GM21360 (cell line): ENCODE data around the gene STKLD1.
"Not testable (repeated sequence)": the region's sequence is repeated elsewhere in the genome, so short reads cannot be mapped to it uniquely, and the experiment has no call there.

Experiments
- ATAC-seq: cut with Tn5 transposase; IDR thresholded peaks from one replicate; pipeline ENCODE4 v1.9.1; 2021; ENCODE audit warnings: mild to moderate bottlenecking, moderate library complexity; ENCODE audit not compliant: unreplicated experiment

STKLD1 gene

DNA sequence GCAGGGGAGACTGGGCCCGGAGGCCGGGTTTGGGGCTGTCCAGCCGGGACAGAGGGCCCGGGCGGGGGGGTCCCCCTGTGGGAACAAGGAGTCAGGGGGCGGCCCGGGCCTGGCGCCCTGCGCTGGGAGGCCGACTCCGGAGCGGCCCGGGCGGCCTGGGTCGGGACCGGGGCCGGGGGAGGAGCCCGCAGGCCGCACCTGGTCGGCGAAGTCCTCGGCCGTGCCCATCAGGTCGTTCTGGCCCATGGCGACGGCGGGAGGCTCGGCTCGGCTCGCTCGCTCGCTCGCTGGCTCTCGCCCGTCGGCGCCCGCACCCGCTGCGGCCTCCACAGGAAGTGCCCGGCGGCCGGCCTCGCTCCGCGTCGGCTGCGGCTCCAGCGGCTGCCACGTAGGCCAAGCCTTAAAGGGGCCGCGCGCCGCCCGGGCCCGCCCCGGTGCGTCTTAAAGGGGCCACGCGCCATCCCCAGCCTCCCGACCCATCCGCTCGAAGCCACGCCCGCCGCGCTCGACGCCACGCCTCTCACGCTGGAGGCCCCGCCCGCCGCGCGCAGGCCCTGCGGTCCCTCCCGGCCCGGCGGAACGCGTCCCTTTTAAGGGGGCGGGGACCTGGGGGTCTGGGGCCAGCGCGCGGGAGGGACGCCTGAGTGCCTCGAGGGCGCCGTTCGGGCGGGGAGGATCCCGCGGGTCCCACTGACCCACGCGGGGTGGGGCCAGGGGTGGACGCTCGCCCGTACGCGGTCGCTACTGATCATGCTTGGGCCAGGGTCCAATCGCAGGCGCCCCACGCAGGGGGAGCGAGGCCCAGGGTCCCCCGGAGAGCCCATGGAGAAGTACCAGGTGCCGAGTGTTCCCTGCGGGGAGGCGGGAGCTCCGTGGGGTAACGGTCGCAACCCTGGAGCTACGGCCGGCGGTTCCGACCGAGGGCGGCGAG, at the start of gene STKLD1, which contains the start of gene SURF4:
Gene STKLD1 (plus strand): TSS at position 643 of the 931 bp plus-strand sequence. CDS start 108 bp downstream, at position 751.
Gene SURF4 (minus strand): TSS at position 337 of the 931 bp plus-strand sequence. CDS start 91 bp downstream, at position 246.
- ATAC-seq, result peak; percentile 90

DNA sequence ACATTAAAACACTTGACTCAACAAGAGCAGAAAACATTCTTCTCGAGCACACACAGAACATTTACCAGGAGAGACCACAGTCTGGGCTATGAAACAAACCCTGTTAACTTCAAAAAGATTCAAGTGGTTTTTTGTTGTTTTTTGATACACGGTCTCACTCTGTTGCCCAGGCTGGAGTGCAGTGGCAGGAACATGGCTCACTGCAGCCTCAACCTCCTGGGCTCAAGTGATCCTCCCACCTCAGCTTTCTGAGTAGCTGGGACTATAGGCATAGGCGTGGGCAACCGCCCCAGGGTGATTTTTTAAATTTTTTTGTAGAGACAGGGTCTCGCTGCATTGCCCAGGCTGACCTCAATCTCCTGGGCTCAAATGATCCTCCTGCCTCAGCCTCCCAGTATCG, 49.1 kb upstream of the STKLD1 start:
- ATAC-seq, result not testable (repeated sequence)

DNA sequence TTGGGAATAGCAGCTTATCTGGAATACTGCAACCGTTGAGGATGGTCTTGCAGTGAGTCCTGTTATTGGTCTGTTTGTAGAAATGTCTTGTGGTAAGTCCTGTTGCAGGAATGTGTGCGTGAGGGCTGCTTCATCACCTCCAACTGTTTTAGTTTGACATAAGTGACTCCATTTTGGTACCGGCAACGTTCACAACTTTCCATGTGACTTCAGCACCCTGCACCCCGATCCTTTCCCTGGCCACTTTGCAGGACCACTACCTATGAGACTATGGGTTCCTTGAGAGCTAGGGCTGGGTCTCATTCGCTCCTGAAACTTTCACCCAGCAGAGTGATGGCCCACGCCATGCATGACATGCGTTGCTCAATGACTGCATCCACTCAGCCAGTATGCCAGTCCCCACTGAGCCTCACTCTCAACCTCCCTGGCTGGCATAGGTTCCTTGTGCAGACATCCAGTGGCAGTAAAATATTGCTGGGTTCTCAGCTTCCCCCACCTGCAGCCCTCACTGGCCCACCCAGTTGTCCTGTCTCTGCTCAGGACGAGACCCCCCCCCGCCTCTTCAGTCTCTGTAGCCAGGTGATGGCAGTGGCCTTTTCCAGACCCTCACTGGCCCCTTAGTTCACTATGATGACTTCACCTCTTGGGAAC, 48.2 kb upstream of the STKLD1 start:
- no peak for ATAC-seq

- ATAC-seq, result not testable (repeated sequence)
These were observed 46.6 kb upstream of the STKLD1 start for GRCh38 chr9:133329306-133330156.

DNA sequence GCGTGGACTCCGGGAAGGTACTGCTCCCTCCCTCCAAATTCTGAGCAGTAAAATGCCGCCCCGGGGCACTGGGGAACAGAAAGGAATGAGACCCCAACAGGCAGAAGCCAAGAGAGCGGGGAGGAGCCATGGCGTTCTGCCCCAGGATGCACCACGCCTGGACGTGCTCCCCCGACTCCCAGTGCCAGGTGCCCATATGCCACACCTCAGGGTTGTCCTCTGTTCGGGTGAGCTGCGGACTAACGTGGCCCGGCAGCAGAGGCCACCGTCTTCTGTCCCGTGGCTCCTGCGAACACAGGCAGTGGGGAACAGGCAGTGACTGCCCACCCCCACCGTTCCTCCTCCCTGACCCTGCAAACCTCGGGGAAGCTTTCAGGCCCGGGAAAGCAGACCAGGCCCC, 44.9 kb upstream of the STKLD1 start:
- no peak for ATAC-seq

GRCh38 chr9:133331641-133332380, 44.4 kb upstream of the STKLD1 start:
- no peak for ATAC-seq

DNA sequence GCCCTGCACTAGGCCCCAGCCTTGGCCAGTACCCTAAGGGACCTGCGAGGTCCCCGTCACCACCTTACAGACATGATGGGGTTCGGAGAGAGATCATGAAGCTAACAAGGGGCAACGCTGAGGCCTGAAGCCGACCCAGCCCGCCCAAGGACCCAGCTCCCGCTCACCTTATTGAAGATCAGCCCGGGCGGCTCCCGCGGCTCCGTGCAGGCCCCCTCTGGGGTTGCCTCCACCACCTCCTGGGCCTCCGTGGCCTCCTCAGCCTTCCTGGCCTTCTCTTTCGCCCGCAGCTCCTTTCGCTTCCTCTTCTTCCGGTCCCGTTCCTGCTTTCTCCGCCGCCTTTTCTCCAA, 43.8 kb upstream of the STKLD1 start:
- no peak for ATAC-seq

DNA sequence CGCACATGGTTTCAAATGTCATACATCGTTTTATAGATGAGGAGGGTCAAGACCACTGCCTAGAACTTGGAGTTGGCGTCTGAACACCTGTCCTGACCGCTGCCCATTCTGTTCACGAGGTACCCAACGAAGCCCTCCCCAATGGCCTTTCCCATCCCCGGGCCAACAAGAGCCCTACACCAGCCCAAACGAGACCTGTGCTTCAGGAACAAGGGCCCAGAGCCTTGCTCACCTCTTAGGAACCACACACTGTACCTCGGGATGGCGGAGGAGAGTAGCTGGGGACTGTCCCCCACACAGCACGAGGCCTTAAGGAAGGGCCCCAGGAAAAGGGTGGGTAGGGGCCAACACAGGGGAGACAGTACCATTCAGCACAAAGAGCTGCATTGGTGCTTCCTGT, 43.2 kb upstream of the STKLD1 start:
- ATAC-seq, result no peak

- ATAC-seq, result no peak
These were observed 42.6 kb upstream of the STKLD1 start for GRCh38 chr9:133333566-133333965.

GRCh38 chr9:133334161-133334560, 42.0 kb upstream of the STKLD1 start:
- ATAC-seq, result no peak

DNA sequence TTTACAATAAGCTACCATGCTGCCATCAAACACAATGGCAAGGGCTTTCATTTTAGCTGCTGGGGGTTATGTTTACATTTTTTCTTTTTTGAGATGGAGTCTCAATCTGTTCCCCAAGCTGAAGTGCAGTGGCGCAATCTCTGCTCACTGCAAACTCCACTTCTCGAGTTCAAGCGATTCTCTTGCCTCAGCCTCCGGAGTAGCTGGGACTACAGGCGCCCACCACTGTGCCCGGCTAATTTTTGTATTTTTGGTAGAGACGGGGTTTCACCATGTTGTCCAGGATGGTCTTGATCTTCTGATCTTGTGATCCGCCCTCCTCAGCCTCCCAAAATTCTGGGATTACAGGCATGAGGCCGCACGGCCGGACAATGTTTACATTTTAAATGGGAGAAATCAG, 41.3 kb upstream of the STKLD1 start:
- not testable (repeated sequence) for ATAC-seq

DNA sequence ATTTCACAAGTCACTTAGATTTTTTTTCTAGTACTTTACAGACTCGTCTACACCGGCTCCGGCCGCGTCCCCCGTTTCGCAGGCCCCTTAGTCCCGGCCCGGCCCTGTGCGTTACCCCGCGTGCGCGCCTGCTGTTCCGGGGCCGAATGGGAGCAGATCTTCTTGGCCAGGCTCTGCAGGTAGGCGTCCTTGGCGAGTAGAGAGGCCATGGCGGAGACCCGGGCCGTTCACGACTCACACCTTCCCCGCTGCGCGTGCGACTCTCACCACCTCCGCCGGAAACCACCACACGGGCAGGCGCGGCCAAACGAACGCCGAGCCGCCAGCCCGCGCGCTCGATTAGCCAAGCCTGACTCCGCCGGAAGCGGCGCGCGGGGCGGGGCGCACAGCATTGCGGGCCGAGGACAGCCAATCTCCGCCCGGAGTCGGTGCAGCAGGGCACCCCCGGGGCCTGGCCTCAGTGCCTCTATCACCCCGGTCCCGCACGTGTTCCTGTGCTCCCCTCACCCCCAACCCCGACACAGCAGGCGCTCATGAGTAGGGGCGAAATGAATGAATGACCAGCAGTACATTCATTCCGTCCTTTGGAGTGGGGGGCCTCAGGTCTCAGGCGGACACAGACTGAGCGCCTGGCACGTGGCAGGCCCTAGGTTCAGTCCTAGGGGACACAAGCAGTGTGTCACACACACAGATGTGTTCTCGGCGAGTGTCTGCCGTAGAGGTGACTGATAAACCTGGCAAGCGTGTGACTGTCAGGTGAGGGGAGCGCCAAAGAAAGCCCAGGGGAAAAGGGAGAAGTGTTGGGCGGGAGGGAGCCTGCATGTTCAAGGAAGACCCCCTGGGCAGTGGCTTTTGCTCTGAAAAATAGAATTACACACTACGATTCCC, 40.0 kb upstream of the STKLD1 start, which contains the start of gene SURF6:
Gene SURF6 (minus strand): TSS at position 265 of the 888 bp plus-strand sequence. CDS start 56 bp downstream, at position 209.
- ATAC-seq, result peak; percentile 79

DNA sequence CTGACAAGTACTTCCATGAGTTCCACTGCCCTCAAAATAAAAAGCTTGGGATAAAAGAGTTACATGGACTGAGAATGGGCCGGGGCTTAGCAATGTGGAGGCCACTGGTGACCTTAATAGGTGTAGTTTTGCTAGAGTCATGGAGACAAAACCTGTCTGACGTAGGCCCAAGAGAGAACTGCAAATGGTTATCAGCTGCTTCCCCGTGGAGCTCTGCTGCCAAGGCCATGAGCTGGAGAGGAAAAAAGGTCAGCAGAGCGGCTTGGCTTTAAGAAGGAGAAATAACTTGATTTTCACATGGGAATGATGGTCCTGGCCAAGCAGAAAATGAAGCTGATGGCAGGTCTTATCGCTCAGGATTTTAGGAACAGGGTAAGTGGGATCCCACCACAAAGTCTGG, 36.5 kb upstream of the STKLD1 start:
- ATAC-seq, result no peak

- no peak for ATAC-seq
These were observed 35.9 kb upstream of the STKLD1 start for GRCh38 chr9:133340256-133340655.

DNA sequence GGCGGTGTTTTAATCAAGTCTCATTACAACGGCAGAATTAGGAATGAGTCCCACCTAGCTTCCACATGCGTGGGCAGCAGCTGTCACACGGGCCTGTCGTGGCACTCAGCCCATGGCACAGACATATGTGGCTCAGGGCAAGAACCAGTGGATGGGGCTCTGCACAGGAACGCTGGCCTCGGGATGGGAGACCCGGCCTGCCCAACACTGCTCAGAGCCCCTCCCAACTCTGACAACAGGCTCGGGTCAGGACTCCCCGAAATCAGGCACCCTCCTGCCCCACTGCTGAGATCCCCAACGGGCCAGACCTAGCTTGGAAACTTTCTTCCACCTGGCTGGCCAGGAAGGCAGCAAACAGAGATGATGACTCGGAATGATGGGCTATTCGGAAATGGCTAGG, 35.2 kb upstream of the STKLD1 start:
- no peak for ATAC-seq

DNA sequence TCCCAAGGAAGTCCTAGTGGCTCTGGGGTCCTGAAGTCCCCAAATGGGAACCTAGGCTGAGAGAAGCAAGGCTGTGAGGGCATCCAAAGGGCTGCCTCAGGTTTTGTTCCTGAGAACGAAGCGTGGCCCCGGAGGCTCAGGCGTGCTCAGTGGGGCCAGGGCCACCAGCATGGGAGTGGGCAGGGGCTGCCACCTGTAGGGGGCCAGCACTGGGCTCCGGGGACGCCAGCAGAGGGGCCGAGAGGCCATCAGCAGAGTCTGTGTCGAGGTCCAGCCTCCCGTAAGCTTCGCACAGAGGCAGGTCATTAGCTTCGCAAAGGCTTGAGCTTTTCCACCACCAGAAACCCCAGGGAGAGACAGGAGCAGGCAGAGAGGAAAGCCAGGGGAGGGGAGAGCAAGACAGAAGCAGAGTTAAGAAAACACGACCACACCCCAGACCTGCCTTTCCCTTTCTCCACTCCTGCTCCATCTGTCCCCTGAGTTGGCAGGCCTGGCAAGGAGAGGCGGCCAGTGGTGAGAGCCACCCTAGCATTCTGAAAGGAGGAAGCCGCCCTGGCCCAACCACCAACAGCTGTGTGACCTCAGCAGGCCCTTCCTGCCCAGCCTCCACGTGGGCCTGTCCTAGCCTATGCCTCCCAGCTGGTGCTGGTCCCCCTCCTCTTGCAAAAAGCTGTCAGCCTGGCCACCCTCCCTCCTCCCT, 34.6 kb upstream of the STKLD1 start:
- no peak for ATAC-seq

DNA sequence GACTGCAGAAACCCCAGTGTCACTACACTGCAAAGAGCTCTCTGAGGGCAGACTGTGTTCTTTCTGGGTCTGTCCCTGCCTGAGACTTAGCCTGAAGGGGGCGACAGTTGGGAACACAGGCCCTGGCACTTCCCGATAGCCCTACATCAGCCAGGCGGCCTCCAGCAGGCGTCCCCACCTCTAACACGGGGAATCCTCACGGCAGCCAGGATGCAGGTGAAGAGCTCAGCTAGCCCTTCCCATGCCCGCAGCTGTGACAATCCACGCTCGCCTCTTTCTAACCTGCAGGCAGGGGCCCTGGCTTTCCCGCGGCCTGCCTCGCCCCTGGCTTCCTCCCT, 34.1 kb upstream of the STKLD1 start:
- ATAC-seq, result no peak

- no peak for ATAC-seq
These were observed 33.6 kb upstream of the STKLD1 start for GRCh38 chr9:133342570-133342969.

GRCh38 chr9:133344071-133344470, 32.1 kb upstream of the STKLD1 start:
- no peak for ATAC-seq
